HCT116 (cell line): Measurements from ENCODE around the gene VWF. TPM values are rescaled to one million over a fixed set of nuclear protein-coding genes. Genes with fewer than 3 reads are reported as not detected.

Experiments
- ATAC-seq: fragments of 200-7000 bp; cut with Tn5 transposase; 2 replicates; pipeline ENCODE4 v1.9.1; 2020; ENCODE audit warnings: mild to moderate bottlenecking, moderate library complexity
- BruUV-seq: library from RNA; stranded (reverse); fragments of 400-500 nt; replicated peaks from 2 replicates; lab custom pipeline; 2021; lab: Mats Ljungman, UMichigan
- CTCF ChIA-PET: fragments of 300-600 bp; sonication (Branson Sonifier 250); formaldehyde crosslinking; loops from one replicate; lab custom pipeline; 2021; ENCODE audit warnings: antibody characterized with exemption; lab: Charles Lee
- POLR2A ChIA-PET: fragments of 300-600, 350-600 bp; sonication (Branson Sonifier 250); formaldehyde crosslinking; loops from one replicate; lab custom pipeline; 2021; ENCODE audit warnings: antibody characterized with exemption; lab: Charles Lee
- RAD21 ChIA-PET, 2 experiments: fragments of 300-600 bp; sonication (Branson Sonifier 250); formaldehyde crosslinking; loops; one replicate each; lab custom pipeline; 2023; ENCODE audit warnings: low total read pairs in 2 of 2; ENCODE audit not compliant: uncharacterized antibody in 2 of 2, unreplicated experiment in 2 of 2, low non-redundant PET in 1 of 2; lab: Charles Lee
- DNase-seq: peaks from one replicate; pipeline ENCODE4 v3.0.0-alpha.2; 2010; ENCODE audit warnings: low read depth, low spot score
- H2AFZ ChIP-seq: fragments of 200-600 bp; shearing (Covaris generic), sonication (generic); 2 replicates; pipeline ENCODE4 v1.6.1; 2017; ENCODE audit warnings: low read depth, mixed run types, mixed read lengths, antibody characterized with exemption, low read length; ENCODE audit not compliant: poor library complexity, severe bottlenecking
- H3K27ac ChIP-seq: 2 replicates; pipeline ENCODE4 v1.5.1; 2012; ENCODE audit warnings: low read depth, low read length
- H3K27me3 ChIP-seq: fragments of 200-600 bp; sonication (generic); 2 replicates; pipeline ENCODE4 v1.6.1; 2016; ENCODE audit warnings: mixed run types, low read length, mixed read lengths; ENCODE audit not compliant: insufficient read depth
- H3K36me3 ChIP-seq, 2 experiments: fragments of 200-500 bp in 1 of 2; fragments of 200-600 bp in 1 of 2; sonication (Bioruptor generic) in 1 of 2; sonication (generic) in 1 of 2; 2 replicates each; pipeline versions ENCODE4 v1.5.1 to v1.6.1; 2014 to 2016; ENCODE audit warnings: low read length in 2 of 2, inconsistent platforms in 1 of 2, mixed read lengths in 1 of 2, mixed run types in 1 of 2; ENCODE audit not compliant: insufficient read depth in 2 of 2, control insufficient read depth in 1 of 2
- H3K4me1 ChIP-seq, 2 experiments: fragments of 200-600 bp in 1 of 2; sonication (generic) in 1 of 2; 2 replicates each; pipeline versions ENCODE4 v1.5.1 to v1.6.1; 2012 to 2017; ENCODE audit warnings: low read length in 2 of 2, inconsistent platforms in 1 of 2, mild to moderate bottlenecking in 1 of 2, mixed read lengths in 1 of 2, mixed run types in 1 of 2, moderate library complexity in 1 of 2; ENCODE audit not compliant: insufficient read depth in 2 of 2, control insufficient read depth in 1 of 2
- H3K4me2 ChIP-seq: fragments of 200-600 bp; sonication (generic); 2 replicates; pipeline ENCODE4 v1.6.1; 2017; ENCODE audit warnings: mixed run types, low read length, mixed read lengths
- H3K4me3 ChIP-seq, 2 experiments: fragments of 200-600 bp in 1 of 2; sonication (generic) in 1 of 2; replicated peaks in 1 of 2; 2 replicates each; pipeline ENCODE4 v1.5.1; 2011 to 2016; ENCODE audit warnings: low read length in 2 of 2, control low read depth in 1 of 2, low read depth in 1 of 2, mild to moderate bottlenecking in 1 of 2, mixed read lengths in 1 of 2, mixed run types in 1 of 2
- H3K79me2 ChIP-seq: fragments of 200-600 bp; sonication (generic); 2 replicates; pipeline ENCODE4 v1.6.1; 2017; ENCODE audit warnings: mild to moderate bottlenecking, mixed run types, low read length, moderate library complexity, mixed read lengths; ENCODE audit not compliant: insufficient read depth
- H3K9ac ChIP-seq: fragments of 200-600 bp; sonication (generic); 2 replicates; pipeline ENCODE4 v1.6.1; 2016; ENCODE audit warnings: low read length, mixed read lengths
- H3K9me2 ChIP-seq: fragments of 200-600 bp; sonication (generic), shearing (Covaris generic); 2 replicates; pipeline ENCODE4 v1.6.1; 2017; ENCODE audit warnings: mixed run types, mild to moderate bottlenecking, moderate library complexity; ENCODE audit not compliant: insufficient read depth
- H3K9me3 ChIP-seq, 2 experiments: fragments of 200-500 bp in 1 of 2; fragments of 200-600 bp in 1 of 2; sonication (Bioruptor generic) in 1 of 2; sonication (generic) in 1 of 2; 2 replicates each; pipeline ENCODE4 v1.6.1; 2014 to 2017; ENCODE audit warnings: low read length in 2 of 2, mixed read lengths in 2 of 2, inconsistent platforms in 1 of 2, low read depth in 1 of 2, mild to moderate bottlenecking in 1 of 2, mixed run types in 1 of 2, moderate library complexity in 1 of 2; ENCODE audit not compliant: control insufficient read depth in 1 of 2, insufficient read depth in 1 of 2
- H4K20me1 ChIP-seq: fragments of 200-600 bp; sonication (generic), shearing (Covaris generic); 2 replicates; pipeline ENCODE4 v1.6.1; 2017; ENCODE audit warnings: mixed run types, mild to moderate bottlenecking, moderate library complexity; ENCODE audit not compliant: insufficient read depth
- CBX3 ChIP-seq: IDR thresholded peaks from 2 replicates; pipeline ENCODE4 v1.6.1; 2012; ENCODE audit warnings: low read depth
- CEBPB ChIP-seq: IDR thresholded peaks from 2 replicates; pipeline ENCODE4 v1.6.1; 2012; ENCODE audit warnings: low read depth
- EGR1 ChIP-seq: IDR thresholded peaks from 2 replicates; pipeline ENCODE4 v1.6.1; 2012; ENCODE audit warnings: low read depth
- EZH2 ChIP-seq: fragments of 200-600 bp; sonication (generic); IDR thresholded peaks from 2 replicates; pipeline ENCODE4 v1.6.1; 2017; ENCODE audit warnings: antibody characterized with exemption, mixed run types
- FOSL1 ChIP-seq: IDR thresholded peaks from 2 replicates; pipeline ENCODE4 v1.6.1; 2012; ENCODE audit warnings: low read depth
- JUND ChIP-seq: IDR thresholded peaks from 2 replicates; pipeline ENCODE4 v1.6.1; 2012
- POLR2A ChIP-seq: IDR thresholded peaks from 2 replicates; pipeline ENCODE4 v1.7.0; 2011; ENCODE audit warnings: borderline replicate concordance; ENCODE audit not compliant: insufficient read depth, insufficient read length; ENCODE audit errors: extremely low read depth
- POLR2AphosphoS5 ChIP-seq: IDR thresholded peaks from 2 replicates; pipeline ENCODE4 v1.6.1; 2011; ENCODE audit warnings: mild to moderate bottlenecking, low read depth, low read length, moderate library complexity
- RAD21 ChIP-seq: IDR thresholded peaks from 2 replicates; pipeline ENCODE4 v1.6.1; 2012; ENCODE audit warnings: low read depth, mild to moderate bottlenecking
- SIN3A ChIP-seq: IDR thresholded peaks from 2 replicates; pipeline ENCODE4 v1.6.1; 2012; ENCODE audit warnings: low read depth
- TCF7L2 ChIP-seq: IDR thresholded peaks from 2 replicates; pipeline ENCODE4 v1.7.0; 2011; ENCODE audit warnings: borderline replicate concordance, inconsistent platforms; ENCODE audit not compliant: insufficient read depth, insufficient read length; ENCODE audit errors: extremely low read depth
- ZFX ChIP-seq: fragments of 450-650 bp; IDR thresholded peaks from 2 replicates; pipeline ENCODE4 v1.6.1; 2017
- ZNF274 ChIP-seq: fragments of 200-500 bp; sonication (Bioruptor generic); IDR thresholded peaks from 2 replicates; pipeline ENCODE4 v1.6.1; 2014; ENCODE audit warnings: mild to moderate bottlenecking, low read depth, low read length, inconsistent platforms
- intact Hi-C: fragments of 100-400 bp; cut with micrococcal nuclease; formaldehyde crosslinking; loops from 2 replicates; pipeline ENCODE4 v1.10.0; 2022
- total RNA-seq: library from RNA; stranded (reverse); gene quantifications from one replicate; pipeline ENCODE4 v1.2.1, GENCODE V29; 2021; ENCODE audit not compliant: unreplicated experiment
- TF ChIP-seq, protein P1 (sequence below), 3 experiments: fragments of 200-600 bp in 1 of 3; sonication (generic) in 1 of 3; IDR thresholded peaks in 2 of 3; conservative IDR thresholded peaks in 1 of 3; 2 replicates each; pipeline ENCODE4 v1.5.1; 2012 to 2017; ENCODE audit warnings: low read depth in 2 of 3, low read length in 2 of 3, antibody characterized with exemption in 1 of 3, borderline replicate concordance in 1 of 3, control low read depth in 1 of 3, mild to moderate bottlenecking in 1 of 3, mixed read lengths in 1 of 3, mixed run types in 1 of 3, moderate library complexity in 1 of 3; ENCODE audit not compliant: insufficient read depth in 1 of 3

Gene VWF
- total RNA-seq, 1 experiment from 2014 or later, result 0.57 TPM

DNA sequence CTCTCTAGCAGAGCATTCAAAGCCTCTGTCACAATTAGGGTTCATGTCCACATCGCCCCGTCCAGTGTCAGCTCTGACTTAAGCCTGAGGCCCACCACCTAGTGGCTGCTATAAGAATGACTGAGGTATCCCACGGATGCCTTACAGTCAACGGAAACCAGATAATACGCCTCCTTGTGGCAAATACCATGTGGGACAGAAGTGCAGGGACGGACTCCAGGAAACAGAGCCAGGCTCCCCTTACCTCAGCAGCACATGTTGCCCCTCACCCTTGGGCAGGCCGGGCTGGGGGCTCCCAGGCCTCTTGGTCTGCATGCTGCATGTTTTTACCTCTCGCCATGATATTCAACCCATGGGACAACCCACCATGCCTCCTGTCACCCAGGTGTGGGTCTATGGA, 86.3 kb downstream of the VWF start (continued):
- TF ChIP-seq ZNF274, result no peak
- TF ChIP-seq RAD21, result peak; percentile 72
- no peak for TF ChIP-seq SIN3A

DNA sequence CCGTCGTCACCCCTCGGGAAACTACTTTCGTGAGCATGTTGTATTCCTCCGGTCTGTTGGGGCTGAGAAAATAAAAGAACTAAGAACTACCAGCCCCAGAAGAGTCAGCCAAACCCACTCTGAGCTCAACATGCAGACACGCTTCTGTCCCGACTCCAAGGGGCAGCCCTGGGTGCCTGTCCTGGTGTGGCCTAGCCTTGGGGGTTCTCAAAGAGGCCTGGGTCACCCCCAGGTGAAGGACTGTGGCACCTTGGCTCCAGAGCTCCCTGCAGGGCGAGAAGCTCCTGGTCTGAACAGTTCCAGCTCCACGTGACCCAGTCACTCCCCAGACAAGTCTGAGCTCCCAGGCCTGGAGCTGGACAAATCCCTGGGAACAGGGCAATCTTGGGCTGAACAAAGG, 87.0 kb downstream of the VWF start:
- BruUV-seq, result no TSS peak
- H3K79me2 ChIP-seq, result no peaks in the 10 kb centered on the region
- H3K27me3 ChIP-seq, result no peaks in the 10 kb centered on the region
- H3K4me3 ChIP-seq, result no peak overlapping the region
- no peak overlapping the region for H2AFZ ChIP-seq
- ATAC-seq (no peak), DNase-seq (no peak)
- H3K36me3 ChIP-seq, result no peaks in the 10 kb centered on the region
- intact Hi-C loops, result no loop called here
- no peaks in the 10 kb centered on the region for H3K9me3 ChIP-seq
- POLR2A ChIA-PET, result interaction anchor here (1.7 kb wide), 1 partner anchor 49 kb away, joined by 15 read pairs; no protein-coding TSS in a partner anchor
- RAD21 ChIA-PET, result interaction anchor here (2.3 to 3.6 kb wide), 2 partner anchors 48 to 49 kb away, joined by 32 to 38 read pairs; no protein-coding TSS in a partner anchor
- no peak overlapping the region for H3K9ac ChIP-seq
- H3K4me1 ChIP-seq, result peaks cover 0 to 10% of the 10 kb centered on the region in 2 experiments; a peak in 1 of 4 replicates
- H4K20me1 ChIP-seq, result no peaks in the 10 kb centered on the region
- H3K4me2 ChIP-seq, result no peak overlapping the region
- CTCF ChIA-PET, result interaction anchor here (0.7 to 3.7 kb wide), 23 partner anchors 9 to 428 kb away, joined by 3 to 321 read pairs (median 4); no protein-coding TSS in a partner anchor
- no peak for TF ChIP-seq POLR2AphosphoS5
- no peak for TF ChIP-seq POLR2A
- no peak for TF ChIP-seq EZH2
- no peak for TF ChIP-seq TCF7L2
- no peak for TF ChIP-seq EGR1
- no peak for TF ChIP-seq CEBPB
- no peaks in the 10 kb centered on the region for H3K9me2 ChIP-seq
- no peak overlapping the region for H3K27ac ChIP-seq

DNA sequence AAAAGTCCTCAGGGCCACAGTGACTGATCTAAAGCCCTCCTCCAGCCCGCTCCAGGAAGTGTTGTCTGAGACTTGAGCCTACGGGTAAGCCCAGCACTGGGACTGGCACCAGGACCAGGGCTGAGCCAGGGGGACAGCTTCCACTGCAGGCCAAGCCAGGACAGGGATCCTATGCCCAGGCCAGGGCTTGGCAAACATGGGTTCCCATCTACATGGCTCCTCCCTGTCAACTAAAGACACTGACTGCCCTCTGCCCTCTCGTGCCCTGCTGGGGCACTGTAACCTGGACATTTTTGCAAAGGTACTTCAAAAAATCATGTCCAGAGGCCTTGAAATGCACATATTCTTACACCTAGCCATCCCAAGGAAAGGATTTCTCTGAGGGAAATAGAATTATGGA, 88.0 kb downstream of the VWF start:
- Histone ChIP-seq H3K27me3 (no peaks in the 10 kb centered on the region), H3K4me2 (no peak overlapping the region), H3K79me2 (no peaks in the 10 kb centered on the region), H3K9me2 (no peaks in the 10 kb centered on the region), H3K36me3 (no peaks in the 10 kb centered on the region), H3K4me3 (no peak overlapping the region)
- BruUV-seq, result no TSS peak
- RAD21 ChIA-PET, result interaction anchor here in 1 of 2 experiments (3.6 kb wide), 1 partner anchor 48 kb away, joined by 38 read pairs; no protein-coding TSS in a partner anchor
- DNase-seq, result no peak
- CTCF ChIA-PET, result interaction anchor here (3.7 to 3.8 kb wide), 2 partner anchors 46 to 48 kb away, joined by 22 to 321 read pairs; no protein-coding TSS in a partner anchor
- TF ChIP-seq EGR1, result no peak
- no peak for TF ChIP-seq TCF7L2
- TF ChIP-seq, protein P1, sequence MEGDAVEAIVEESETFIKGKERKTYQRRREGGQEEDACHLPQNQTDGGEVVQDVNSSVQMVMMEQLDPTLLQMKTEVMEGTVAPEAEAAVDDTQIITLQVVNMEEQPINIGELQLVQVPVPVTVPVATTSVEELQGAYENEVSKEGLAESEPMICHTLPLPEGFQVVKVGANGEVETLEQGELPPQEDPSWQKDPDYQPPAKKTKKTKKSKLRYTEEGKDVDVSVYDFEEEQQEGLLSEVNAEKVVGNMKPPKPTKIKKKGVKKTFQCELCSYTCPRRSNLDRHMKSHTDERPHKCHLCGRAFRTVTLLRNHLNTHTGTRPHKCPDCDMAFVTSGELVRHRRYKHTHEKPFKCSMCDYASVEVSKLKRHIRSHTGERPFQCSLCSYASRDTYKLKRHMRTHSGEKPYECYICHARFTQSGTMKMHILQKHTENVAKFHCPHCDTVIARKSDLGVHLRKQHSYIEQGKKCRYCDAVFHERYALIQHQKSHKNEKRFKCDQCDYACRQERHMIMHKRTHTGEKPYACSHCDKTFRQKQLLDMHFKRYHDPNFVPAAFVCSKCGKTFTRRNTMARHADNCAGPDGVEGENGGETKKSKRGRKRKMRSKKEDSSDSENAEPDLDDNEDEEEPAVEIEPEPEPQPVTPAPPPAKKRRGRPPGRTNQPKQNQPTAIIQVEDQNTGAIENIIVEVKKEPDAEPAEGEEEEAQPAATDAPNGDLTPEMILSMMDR (IDR thresholded peaks at IDR 0.05 in 2 of 3, conservative IDR thresholded peaks at IDR 0.05 in 1 of 3; ENCODE audit: borderline replicate concordance in 1 of 3, insufficient read depth in 1 of 3, low read depth in 2 of 3, low read length in 2 of 3), result no peak
- TF ChIP-seq CBX3, result no peak
- TF ChIP-seq JUND, result no peak
- no peak for TF ChIP-seq SIN3A
- TF ChIP-seq FOSL1, result no peak
- TF ChIP-seq ZFX, result no peak
- TF ChIP-seq, all 23 proteins: peak for 0
- POLR2A ChIA-PET, result no interaction called here
- Histone ChIP-seq H3K9ac (no peak overlapping the region), H3K27ac (no peak overlapping the region), H2AFZ (no peak overlapping the region), H4K20me1 (no peaks in the 10 kb centered on the region), H3K4me1 (peaks cover 0 to 8% of the 10 kb centered on the region in 2 experiments; a peak in 1 of 4 replicates), H3K9me3 (no peaks in the 10 kb centered on the region)
- intact Hi-C loops, result no loop called here
- no peak for ATAC-seq
